Mesothelial cell of epicardium (in vitro differentiated cells): ENCODE results near the gene RANBP3. TPM values are rescaled to one million over a fixed set of nuclear protein-coding genes. Genes with fewer than 3 reads are reported as not detected.
"Not testable (repeated sequence)": the region's sequence is repeated elsewhere in the genome, so short reads cannot be mapped to it uniquely, and the experiment has no call there.

Experiments used
- DNase-seq, 2 experiments: peaks; one replicate each; pipeline ENCODE4 v3.0.0; 2021; ENCODE audit warnings: low spot score in 2 of 2; ENCODE audit not compliant: unreplicated experiment in 2 of 2
- H3K27ac Mint-ChIP-seq: 2 replicates; pipeline ENCODE4 v1.8.0; 2021; ENCODE audit warnings: mixed read lengths
- H3K27me3 Mint-ChIP-seq: 2 replicates; pipeline ENCODE4 v1.8.0; 2021; ENCODE audit warnings: low read depth, mixed read lengths
- H3K36me3 Mint-ChIP-seq: 2 replicates; pipeline ENCODE4 v1.8.0; 2021; ENCODE audit warnings: mixed read lengths
- H3K4me1 Mint-ChIP-seq: 2 replicates; pipeline ENCODE4 v1.8.0; 2021; ENCODE audit warnings: mixed read lengths
- H3K4me3 Mint-ChIP-seq: 2 replicates; pipeline ENCODE4 v1.8.0; 2021; ENCODE audit warnings: mild to moderate bottlenecking, moderate library complexity, mixed read lengths
- H3K9me3 Mint-ChIP-seq: 2 replicates; pipeline ENCODE4 v1.8.0; 2021; ENCODE audit warnings: mixed read lengths
- CTCF ChIP-seq: fragments of 200-600 bp; sonication (generic); IDR thresholded peaks from one replicate; pipeline ENCODE4 v1.5.0; 2021; ENCODE audit warnings: antibody characterized with exemption; ENCODE audit not compliant: unreplicated experiment
- total RNA-seq: library from RNA; stranded (reverse); gene quantifications from 3 replicates; pipeline ENCODE4 v1.2.1, GENCODE V29; 2021

RANBP3 gene
- total RNA-seq, result 83.3 to 89.8 TPM (median 87.2 TPM) in 3 replicates

DNA sequence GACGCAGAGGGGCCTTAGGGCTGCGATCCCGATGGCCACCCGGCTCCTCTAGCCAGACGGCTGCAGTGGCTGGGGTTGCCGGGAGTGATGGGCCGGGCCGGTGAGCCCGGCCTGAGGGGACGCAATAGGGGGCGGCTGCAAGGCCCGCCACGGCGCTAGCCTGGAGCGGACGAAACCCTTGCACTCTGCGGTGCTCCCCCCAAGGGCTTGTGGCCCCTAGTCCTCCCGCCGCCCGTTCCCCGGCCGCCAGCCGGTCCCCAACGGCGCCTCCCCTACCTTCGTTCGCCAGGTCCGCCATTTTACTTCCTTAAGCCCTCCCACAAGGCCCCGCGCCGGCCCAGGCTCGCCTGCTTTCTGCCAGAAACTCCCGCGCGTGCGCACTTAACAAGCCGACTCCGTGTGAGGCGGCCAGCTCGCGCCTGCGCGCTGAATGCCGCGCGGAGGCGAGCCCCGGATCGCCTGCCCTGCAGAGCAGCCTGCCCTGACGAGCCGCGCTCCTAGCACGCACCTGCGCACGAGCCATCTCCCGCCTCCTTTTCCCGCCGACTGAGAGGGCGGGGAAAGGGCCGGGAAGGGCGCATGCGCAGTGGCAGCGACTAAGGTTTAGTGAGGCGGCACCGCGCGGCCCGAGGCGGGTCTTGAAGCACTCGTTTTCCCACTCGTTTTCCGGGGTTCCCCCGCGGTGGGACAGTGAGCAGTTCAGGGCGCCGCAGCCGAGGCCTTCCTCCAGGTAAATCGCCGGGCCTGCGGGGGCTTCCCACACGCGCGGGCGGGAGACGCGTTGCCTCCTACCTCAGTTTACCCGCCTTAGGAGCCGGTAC is at the start of gene RANBP3:
Gene RANBP3, minus strand, starts transcription at position 356 of the 821 bp plus-strand sequence. Its CDS starts 58 bp downstream, at position 298.
- Mint-ChIP-seq H3K27me3 (no peaks in the 10 kb centered on the region), H3K4me3 (peak within 1 kb of the TSS; percentile 97), H3K9me3 (no peaks in the 10 kb centered on the region), H3K36me3 (no peaks in the 10 kb centered on the region), H3K4me1 (peaks cover 37% of the 10 kb centered on the region), H3K27ac (peak within 1 kb of the TSS; percentile 98)
- peak; percentile 98 to 99 for DNase-seq
- no peak for TF ChIP-seq CTCF

- H3K36me3 Mint-ChIP-seq, result peaks cover 7% of the 10 kb centered on the region
- H3K9me3 Mint-ChIP-seq, result peaks cover 8% of the 10 kb centered on the region
- peaks cover 24% of the 10 kb centered on the region for H3K27me3 Mint-ChIP-seq
- DNase-seq, result no peak
- no peak overlapping the region for H3K4me3 Mint-ChIP-seq
- H3K27ac Mint-ChIP-seq, result no peak overlapping the region
- no peak for TF ChIP-seq CTCF
- peaks cover 12% of the 10 kb centered on the region for H3K4me1 Mint-ChIP-seq
Observed at GRCh38 chr19:6026390-6027227, 48.7 kb upstream of the RANBP3 start.

GRCh38 chr19:6024756-6025155 is 46.8 kb upstream of the RANBP3 start:
- not testable (repeated sequence) for H3K36me3 Mint-ChIP-seq, H3K4me3 Mint-ChIP-seq
- peaks cover 13% of the 10 kb centered on the region for H3K4me1 Mint-ChIP-seq

DNA sequence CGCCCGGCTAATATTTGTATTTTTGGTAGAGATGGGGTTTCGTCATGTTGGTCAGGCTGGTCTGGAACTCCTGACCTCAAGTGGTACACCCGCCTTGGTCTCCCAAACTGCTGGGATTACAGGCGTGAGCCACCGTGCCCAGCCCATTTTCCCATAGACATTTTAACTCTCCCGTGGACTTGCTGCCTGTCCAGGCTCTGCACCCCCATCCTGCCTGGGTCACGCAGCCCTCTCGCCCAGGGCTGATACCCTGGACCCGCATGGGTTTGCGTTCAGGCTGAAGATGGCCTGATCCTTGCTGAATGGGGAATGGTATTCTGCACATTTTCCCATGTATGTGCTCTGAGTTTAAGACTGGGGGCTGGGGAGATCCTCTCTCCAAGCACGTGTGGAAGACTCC is 46.0 kb upstream of the RANBP3 start:
- Mint-ChIP-seq H3K27me3 (peaks cover 34% of the 10 kb centered on the region), H3K9me3 (no peaks in the 10 kb centered on the region), H3K4me1 (peaks cover 13% of the 10 kb centered on the region), H3K36me3 (no peaks in the 10 kb centered on the region), H3K27ac (no peak overlapping the region), H3K4me3 (no peak overlapping the region)
- DNase-seq, result no peak
- no peak for TF ChIP-seq CTCF

More at GRCh38 chr19:6024756-6025155, 46.8 kb upstream of the RANBP3 start:
- not testable (repeated sequence) for H3K9me3 Mint-ChIP-seq, DNase-seq, H3K27ac Mint-ChIP-seq
- peaks cover 28% of the 10 kb centered on the region for H3K27me3 Mint-ChIP-seq

GRCh38 chr19:6023085-6023682 is 45.2 kb upstream of the RANBP3 start:
- H3K4me3 Mint-ChIP-seq, result no peak overlapping the region
- H3K4me1 Mint-ChIP-seq, result peaks cover 13% of the 10 kb centered on the region
- no peaks in the 10 kb centered on the region for H3K36me3 Mint-ChIP-seq
- peaks cover 39% of the 10 kb centered on the region for H3K27me3 Mint-ChIP-seq
- TF ChIP-seq CTCF, result no peak
- no peak overlapping the region for H3K27ac Mint-ChIP-seq
- H3K9me3 Mint-ChIP-seq, result no peaks in the 10 kb centered on the region
- DNase-seq, result no peak
